DMS53 (cell line): ENCODE data around the gene MESD.

Source experiments
- DNase-seq: peaks from one replicate; lab custom pipeline; 2025; lab: John Stamatoyannopoulos, UW

MESD gene

DNA sequence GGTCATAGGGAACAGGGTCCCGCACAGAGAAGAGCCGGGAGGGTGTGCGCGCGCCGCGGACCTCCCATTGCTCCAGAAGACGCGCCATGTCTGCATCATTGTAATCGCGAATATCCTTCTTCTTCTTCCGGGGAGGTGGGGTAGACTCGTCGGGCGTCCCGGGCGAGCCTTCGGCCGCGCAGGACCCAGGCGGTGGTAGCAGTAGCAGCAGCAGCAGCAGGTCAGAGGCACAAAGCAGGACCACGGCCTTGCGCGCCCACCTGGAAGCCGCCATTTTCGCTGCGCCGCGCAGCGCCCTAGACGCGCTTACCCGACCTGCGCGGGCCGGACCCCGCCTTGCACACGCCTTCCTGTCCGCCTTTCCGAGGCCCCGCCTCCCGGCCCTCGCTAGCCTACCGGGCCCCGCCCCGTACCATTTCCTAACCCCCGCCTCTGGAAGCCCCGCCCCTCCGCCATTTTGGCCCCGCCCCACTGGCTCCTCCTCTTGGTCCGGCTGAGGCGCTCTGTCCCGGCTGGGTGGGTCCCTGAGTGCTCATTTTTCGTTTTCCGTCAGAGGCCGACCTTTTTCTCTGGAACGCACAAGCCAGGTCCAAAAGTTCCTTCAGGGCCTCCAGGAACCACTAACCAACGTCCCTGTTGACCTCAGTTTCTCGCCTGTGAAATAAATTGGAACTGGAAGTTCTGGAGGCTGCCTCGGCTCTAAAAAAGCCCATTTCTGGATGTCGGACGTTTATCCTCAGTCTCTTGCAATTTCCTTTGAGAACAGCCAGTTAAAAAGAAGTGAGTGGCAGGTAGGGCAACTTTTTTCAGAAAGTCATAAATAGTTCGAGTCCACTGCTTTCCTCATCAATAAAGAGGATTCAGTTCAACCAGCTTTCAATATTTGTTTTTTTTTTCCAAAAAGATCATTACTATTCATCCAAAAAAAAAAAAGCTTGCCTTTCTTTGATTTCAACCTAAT is at the start of gene MESD:
MESD (minus strand) TSS at position 302 of the 961 bp plus-strand sequence; CDS start at position 274, 28 bp downstream.
- DNase-seq, result peak; percentile 96

DNA sequence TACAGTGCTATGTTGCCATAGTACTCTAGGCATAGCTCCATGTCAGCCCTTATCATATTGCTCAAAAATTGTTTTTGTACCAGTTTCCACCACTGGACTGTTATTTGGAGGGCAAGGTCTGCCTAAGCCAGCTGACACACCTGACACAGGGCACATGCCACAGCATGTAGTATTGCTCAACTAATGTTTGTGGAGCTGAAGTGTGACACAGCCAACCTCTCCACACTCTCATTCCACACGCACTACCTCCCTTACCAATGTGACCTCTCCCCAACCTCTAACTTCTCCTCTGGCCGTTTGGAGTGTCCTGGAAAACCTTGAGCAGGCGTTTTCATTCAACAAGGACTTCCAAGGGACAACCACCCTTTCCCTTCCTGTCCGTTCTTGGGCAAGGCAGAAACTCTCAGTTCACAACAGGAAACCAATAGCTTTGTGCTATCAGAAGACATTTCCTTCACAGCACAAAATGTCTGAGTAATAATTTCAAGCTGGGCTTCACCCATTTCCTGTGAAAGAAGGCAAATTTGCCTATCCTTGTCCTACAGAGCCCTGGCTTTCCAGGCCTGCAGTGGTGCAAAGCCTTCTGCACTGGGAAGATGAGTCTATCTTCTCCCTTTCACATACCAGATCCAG is 49.5 kb upstream of the MESD start:
- no peak for DNase-seq

GRCh38 chr15:81037952-81038743 is 48.5 kb upstream of the MESD start:
- DNase-seq, result no peak

DNA sequence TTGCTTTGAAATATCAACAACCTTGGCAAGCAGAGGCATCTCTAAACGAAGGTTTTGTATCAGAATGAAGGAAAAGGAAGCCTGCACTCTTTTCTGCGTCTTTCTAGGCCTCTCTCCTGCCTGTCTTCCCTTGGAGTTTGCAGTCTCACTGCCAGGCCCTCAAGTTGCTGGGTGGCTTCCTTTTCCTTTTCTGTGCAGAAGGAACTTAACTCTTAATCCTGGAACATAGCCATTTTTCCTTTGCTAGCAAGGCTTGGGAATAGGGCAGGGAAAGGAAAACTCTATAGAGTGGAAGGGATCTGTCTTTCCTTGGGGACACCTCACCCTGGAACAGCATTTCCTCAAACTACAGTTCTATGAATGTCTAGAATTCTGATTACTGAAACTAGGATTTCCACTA is 43.9 kb upstream of the MESD start:
- DNase-seq, result no peak

DNA sequence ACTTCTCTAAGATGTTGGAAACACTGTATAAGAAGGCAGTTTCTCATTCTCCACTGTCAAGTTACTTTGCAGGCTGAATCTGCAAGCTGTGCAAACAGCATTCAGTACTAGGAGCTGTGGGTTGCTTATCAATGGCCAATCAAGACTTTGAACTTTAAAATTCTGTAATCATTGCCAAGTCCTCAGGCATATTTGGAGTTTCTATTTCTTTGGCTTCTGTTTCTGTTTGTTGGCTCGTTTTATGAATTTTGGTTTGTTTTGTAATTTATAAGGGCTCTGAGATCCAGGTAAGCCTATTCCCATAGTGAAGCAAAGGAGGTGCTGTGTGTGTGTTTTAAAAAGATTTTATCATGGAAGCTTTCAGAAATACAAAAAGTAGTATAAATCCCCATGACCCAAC is 43.2 kb upstream of the MESD start:
- no peak for DNase-seq

DNA sequence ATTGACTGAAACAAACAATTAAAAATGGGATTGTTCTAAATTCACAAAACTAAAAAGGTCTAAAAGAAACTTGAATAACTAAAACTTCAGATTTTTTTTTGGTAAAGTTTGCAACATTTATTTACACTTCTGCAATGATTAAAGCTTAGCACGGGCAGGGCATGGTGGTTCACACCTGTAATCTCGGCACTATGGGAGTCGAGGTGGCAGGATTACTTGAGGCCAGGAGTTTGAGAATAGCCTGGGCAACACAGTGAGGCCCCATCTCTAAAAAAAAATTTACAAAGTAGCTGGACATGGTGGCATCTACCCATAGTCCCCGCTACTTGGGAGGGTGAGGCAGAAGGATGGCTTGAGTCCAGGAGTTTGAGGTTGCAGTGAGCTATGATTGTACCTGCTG is 42.7 kb upstream of the MESD start:
- no peak for DNase-seq

DNA sequence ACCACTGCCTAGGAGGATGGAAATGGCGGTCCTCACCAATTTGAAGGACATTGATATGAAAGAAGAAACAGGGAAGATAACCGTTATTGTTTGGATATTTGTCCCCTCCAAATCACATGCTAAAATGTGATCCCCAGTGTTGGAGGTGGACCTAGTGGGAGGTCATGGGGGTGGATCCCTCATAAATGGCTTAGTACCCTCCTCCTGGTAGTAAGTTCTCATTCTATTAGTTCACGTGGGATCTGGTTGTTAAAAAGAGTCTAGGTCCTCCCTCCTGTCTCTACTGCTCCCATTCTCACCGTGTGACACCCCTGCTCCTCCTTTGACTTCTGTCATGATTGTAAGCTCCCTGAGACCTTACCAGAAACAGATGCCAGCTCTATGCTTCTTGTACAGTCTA is 41.6 kb upstream of the MESD start:
- no peak for DNase-seq

DNA sequence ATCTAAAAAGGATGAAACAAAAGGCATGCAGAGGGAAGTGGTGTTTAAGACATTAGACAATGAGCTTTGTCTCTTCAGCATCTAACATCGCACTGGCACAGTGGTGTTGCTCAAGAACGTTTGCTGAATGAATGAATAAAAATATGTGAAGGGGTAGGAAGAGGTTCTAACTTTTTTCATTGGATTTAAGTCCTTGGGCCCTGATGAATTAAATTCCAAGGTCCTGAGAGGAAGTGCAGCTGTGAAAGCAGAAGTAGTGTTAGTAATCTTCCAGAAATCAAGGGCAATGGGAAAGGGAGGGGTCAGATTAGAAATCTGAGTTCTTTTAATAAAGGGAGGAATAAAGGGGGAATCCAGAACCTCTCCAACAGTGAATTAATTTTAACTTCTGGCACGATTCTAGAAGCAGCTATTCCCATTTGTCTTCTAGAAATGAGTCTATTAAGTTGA is 40.7 kb upstream of the MESD start:
- DNase-seq, result no peak

DNA sequence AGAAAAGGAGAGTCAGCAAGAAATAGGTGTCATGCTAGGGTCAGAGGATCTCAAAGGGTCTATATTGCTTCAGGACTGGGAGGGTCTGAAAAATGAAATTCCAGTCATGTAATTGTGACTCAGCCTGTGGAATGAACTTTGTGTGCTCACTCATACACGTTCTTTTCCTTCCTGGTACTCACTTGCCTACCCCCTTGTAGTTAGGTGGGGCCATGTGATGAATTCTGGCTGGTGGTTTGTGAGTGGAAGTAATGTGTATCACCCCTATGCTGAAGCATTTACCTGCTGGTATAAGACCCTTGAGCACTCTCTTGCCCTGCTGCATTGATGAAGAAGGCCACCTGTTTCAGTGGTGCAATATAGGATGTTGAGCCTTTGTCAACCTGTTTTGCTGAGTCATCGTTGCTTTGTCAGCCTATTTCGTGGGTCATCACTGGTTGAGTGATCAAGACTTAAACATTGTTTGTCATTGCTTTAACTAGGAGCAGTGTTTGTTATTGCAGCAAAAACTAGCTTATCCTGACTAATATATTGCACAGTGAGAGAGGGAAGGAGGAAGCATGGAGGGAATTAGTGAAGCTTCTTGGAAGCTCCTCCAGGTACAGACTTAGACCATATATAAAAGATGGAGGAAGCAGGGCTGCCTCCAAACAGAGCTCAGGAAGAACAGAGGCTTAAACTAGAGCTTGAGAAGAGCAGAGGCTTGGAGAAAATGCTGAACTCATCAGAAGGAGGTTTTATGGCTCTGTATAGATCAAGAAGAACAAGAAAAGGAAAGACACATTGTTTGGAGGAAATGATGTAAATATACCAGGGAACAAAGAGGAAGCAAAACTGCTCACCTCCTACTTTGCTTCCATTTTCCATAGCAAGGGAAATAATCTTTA is 40.0 kb upstream of the MESD start:
- peak; percentile 2 for DNase-seq

DNA sequence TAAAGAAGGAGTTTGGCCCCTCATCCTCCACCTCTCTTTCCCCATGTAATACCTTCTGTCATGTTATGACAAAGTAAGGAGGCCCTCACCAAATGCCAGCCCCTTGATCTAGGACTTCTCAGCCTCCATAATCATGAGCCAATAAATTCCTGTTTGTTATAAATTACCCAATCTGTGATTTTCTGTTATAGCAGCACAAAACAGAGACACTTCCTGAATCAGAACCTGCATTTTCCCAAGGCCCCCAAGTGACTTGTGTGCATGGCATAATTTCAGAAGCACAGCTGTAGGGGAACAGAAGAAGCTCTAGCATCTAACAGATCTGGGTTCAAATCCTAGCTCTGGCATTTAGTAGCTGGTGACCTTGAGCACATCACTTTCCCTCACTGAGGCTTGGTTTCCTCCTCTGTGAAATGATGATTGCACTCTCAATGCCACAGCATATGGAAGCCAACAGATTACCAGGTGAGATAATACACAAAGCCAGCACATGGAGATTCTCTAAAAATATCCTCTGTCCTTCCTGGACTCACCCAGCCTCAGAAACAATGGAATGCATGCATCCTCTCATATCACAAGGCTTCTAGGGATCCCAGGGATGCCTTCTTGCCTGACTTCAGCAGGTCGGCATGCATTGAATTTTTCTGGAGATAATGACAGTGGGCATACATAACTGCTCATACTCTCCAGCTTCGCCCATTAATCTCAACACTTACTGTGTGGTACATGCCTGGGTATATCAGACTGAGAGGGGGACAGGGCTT is 37.4 kb upstream of the MESD start:
- no peak for DNase-seq

DNA sequence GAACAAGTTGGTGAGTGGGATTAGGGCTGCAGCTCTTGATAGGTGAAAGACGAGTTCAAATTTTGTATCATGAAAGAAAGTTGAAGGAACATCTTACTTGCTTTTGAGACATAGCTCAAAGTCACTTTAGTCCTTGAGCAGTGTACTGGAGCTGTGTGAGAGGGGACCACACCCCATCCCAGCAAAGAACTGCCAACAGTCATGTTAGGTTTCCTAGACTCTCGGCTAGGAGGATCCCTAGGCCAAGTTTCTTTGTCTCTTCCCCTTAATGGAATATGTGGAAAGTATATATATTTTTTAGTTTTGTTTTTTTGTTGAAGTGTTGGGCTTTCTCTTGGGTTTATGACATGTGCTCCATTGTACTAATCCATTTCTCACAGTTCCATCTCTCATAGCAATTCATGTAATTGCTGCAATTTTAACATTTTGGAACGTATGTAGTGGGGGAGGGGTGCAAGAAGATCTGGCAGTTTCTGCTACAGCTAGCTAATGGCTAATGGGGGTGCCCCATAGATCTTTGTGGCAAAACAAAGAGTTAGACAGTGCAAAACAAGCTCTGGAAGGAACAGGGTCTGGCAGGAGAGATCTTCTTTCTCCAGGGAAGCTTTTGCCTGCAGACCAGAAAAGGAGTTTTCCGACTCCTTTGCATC is 36.2 kb upstream of the MESD start:
- no peak for DNase-seq

DNA sequence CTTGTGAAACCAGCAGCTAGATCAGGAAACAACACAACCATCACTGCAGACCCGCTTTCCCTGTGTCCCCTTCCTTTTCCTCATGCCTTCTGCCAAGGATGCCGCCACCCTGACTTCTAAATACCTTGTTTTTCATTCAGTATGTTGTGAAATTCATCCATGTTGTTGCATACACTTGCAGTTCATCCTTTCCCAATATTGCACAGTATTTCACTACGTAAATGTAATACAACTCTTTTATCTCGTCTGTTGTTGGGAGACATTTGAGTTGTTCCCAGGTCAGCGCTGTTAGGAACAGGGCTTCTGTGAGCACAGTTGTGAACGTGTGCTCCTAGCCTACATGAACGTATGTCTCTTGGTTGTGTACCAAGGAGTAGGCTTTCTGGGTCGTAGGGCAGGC is 35.3 kb upstream of the MESD start:
- DNase-seq, result no peak

DNA sequence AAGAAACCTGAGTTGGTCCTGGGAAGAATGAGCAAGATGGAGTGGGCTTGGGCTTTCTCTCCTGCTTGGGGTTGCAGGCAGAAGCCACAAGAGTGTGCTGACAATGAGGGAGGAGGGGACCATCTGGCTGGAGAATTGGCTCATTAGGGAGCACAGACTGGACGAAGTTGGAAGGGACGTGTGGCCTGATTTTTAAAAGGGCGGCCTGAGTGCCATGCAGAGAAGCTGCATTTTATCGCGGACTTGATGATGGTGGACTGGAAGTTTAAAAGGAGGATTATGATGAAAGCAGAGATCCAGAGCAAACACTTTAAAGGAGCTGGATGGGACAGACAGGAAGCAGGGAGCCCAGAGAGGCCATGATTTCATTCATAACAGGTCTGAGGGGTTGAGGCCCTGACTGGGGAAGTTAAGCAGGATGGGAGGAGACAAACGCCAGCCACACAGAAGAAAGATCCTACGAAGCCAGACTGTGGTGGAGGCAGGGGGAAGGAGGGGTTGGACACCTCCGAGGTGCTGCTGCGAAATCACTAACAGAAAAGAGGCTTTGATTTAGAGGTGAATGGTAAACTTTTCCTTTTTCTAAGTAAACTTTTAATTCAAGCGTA is 34.8 kb upstream of the MESD start:
- DNase-seq, result peak; percentile 23

- no peak for DNase-seq
These were observed 34.1 kb upstream of the MESD start for GRCh38 chr15:81023483-81024264.

DNA sequence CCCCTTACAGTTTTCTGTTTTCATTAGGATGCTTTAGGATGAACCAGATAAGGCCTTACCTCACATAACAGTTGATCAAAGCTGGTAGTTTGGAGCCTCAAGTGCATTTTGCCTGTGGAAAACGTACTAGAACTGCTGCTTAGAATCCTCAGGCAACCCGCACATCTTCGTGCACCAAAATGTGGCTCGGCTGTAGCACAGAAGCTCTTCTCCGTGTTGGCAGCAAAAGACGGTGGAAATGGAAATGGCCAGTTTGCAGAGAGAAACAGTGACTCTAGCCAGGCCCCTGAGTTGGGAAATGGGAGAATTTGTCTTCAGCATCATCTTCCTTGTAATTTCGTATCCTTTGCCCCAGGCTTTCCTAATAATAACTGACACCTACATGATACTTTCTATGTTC is 31.7 kb upstream of the MESD start:
- DNase-seq, result no peak

DNA sequence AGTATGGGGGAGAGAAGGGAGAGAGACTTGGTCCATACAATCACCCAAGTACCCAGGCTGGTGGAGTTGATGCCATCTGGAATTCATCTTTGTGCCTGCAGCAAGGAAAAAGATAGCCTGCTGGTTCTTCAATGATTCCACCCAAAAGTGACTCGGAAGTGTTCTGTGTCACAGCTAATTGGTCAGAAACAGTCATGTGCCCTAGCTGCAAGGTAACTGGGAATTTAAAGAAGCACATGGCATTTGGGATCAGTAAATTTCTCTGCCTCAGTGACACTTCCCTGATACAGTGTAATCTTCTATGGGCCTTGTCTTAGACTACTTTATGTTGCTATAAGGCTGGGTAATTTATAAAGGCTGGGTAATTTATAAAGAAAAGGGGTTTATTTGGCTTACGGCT is 28.6 kb upstream of the MESD start:
- DNase-seq, result no peak

DNA sequence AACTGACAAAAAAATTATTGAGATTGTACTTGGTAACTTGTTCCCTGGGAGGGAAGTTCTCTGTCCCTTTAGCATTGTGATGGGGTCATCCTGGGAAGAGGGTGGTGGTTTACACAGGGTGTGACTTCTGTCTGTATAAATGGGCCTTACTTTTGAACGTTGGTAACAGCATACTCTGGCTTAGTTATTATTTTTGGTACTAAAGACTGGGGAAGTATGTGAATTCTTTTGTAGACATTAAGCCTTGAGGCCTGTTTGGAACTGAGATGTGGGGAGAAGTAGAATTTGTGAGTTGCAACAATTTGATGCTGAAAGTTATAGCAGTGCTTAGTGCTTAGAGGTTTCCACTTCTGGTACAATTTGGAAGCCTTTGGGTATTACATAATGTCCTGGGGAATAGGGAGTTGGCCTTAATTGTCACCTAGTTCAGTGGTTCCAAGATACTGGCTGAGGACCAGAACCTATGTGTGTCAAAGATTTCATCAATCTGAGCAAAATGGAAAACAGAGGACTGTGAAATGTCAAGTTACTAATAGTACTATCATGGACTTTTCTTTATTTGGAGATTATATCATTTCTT is 27.0 kb upstream of the MESD start:
- no peak for DNase-seq

DNA sequence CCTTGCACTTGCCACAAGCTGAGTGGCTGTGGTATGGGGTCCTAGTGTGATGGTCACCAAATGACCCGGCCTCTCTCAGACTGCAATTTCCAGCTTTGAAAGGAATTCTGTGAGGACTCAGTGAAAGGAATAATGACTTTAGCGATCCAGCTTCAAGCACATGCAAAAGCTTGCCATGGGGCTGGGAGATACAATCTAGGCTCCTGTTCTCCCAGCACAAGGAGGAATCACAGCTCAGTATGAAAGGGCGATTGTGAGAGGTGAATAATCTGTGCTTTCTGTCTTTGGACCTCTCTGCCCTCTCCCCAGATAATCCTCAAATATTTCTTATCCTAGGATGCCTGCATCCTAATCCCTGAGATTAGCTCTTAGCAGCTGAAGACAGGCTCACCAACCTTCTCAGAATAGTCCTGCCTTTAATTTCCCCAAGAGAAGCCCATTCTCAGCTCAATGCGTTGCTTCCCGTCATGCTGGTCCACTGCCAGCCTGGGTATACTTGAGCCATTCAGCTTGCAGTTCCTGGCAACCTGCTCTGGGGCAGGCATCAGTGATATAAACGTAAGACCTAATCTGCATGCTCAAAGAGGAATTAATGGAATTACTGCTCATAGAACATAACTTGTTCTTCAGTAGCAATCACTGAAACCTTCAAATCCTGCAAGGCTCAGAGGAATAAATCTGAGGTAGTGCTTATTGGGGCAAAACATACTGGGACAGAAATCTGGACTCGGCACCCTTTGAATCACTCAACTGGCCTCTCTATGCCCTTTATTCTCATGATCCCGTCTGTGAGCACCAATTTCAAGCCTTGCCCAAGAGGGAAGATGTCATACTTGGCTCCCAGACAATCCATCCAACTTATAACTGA is 26.2 kb upstream of the MESD start:
- DNase-seq, result no peak
